GM12891 (cell line): ENCODE measurements around the gene CLRN3.

Source experiments
- PAX5 ChIP-seq: IDR thresholded peaks from 2 replicates; pipeline ENCODE4 v1.6.1; 2011; ENCODE audit warnings: low read length, moderate library complexity, mild to moderate bottlenecking; ENCODE audit not compliant: insufficient read depth, severe bottlenecking
- POLR2A ChIP-seq: IDR thresholded peaks from 2 replicates; pipeline ENCODE4 v1.6.1; 2011; ENCODE audit warnings: low read depth, low read length, control low read depth
- POLR2AphosphoS5 ChIP-seq: IDR thresholded peaks from 2 replicates; pipeline ENCODE4 v1.6.1; 2011; ENCODE audit warnings: low read depth, low read length, control low read depth
- SPI1 ChIP-seq: IDR thresholded peaks from 2 replicates; pipeline ENCODE4 v1.6.1; 2011; ENCODE audit warnings: low read depth, low read length, control low read depth

GRCh38 chr10:127848226-127848625 is 44.5 kb downstream of the CLRN3 start:
- no peak for TF ChIP-seq POLR2AphosphoS5
- no peak for TF ChIP-seq POLR2A
- TF ChIP-seq SPI1: no peak
- TF ChIP-seq PAX5: no peak
